Stomach (tissue), 4 donors: Measurements from ENCODE around the gene LIFR.

ENCODE experiments used
- POLR2AphosphoS5 ChIP-seq, 3 donors: sonication (generic); formaldehyde crosslinking; IDR thresholded peaks; one replicate each; pipeline ENCODE4 v1.6.1; 2016; ENCODE audit warnings: antibody characterized with exemption in 3 of 3
- TF ChIP-seq, protein P1 (sequence below), 7 experiments: fragments of 450-650 bp in 4 of 7; fragments of 200-600 bp in 3 of 7; sonication (generic) in 3 of 7; IDR thresholded peaks; one replicate each; pipeline ENCODE4 v1.5.1; 2016 to 2019; ENCODE audit warnings: antibody characterized with exemption in 7 of 7, control low read depth in 2 of 7, mild to moderate bottlenecking in 1 of 7

GRCh38 chr5:38556088-38556598 is 303 bp downstream of the LIFR start:
- TF ChIP-seq POLR2AphosphoS5 (IDR thresholded peaks at IDR 0.05) = no peak
- TF ChIP-seq, protein P1, sequence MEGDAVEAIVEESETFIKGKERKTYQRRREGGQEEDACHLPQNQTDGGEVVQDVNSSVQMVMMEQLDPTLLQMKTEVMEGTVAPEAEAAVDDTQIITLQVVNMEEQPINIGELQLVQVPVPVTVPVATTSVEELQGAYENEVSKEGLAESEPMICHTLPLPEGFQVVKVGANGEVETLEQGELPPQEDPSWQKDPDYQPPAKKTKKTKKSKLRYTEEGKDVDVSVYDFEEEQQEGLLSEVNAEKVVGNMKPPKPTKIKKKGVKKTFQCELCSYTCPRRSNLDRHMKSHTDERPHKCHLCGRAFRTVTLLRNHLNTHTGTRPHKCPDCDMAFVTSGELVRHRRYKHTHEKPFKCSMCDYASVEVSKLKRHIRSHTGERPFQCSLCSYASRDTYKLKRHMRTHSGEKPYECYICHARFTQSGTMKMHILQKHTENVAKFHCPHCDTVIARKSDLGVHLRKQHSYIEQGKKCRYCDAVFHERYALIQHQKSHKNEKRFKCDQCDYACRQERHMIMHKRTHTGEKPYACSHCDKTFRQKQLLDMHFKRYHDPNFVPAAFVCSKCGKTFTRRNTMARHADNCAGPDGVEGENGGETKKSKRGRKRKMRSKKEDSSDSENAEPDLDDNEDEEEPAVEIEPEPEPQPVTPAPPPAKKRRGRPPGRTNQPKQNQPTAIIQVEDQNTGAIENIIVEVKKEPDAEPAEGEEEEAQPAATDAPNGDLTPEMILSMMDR (IDR thresholded peaks at IDR 0.05) = no peak
